SK-N-SH (cell line): ENCODE data around the gene PRDX1. TPM values are rescaled to one million over a fixed set of nuclear protein-coding genes. Genes with fewer than 3 reads are reported as not detected.
A peak's percentile ranks its signal among the peaks of the same experiment; 100 is the strongest.
"Not testable (repeated sequence)": the region's sequence is repeated elsewhere in the genome, so short reads cannot be mapped to it uniquely, and the experiment has no call there.

ENCODE experiments used
- CTCF ChIA-PET: fragments of 300-600, 350-600 bp; formaldehyde crosslinking; extraction: SDS; loops from one replicate; lab custom pipeline; 2021; lab: Yijun Ruan, JAX
- POLR2A ChIA-PET: fragments of 350-600 bp; sonication (Branson Sonifier 250); formaldehyde crosslinking; extraction: SDS; loops from one replicate; lab custom pipeline; 2020; ENCODE audit warnings: antibody characterized with exemption, inconsistent platforms; lab: Yijun Ruan, JAX
- DNase-seq: peaks from one replicate; pipeline ENCODE4 v3.0.0; 2012
- H2AFZ ChIP-seq: fragments of 200-600 bp; sonication (generic); 2 replicates; pipeline ENCODE4 v1.8.1; 2016; ENCODE audit warnings: antibody characterized with exemption, mild to moderate bottlenecking, low read depth
- H3F3A ChIP-seq: fragments of 200-600 bp; sonication (generic); replicated peaks from 2 replicates; pipeline ENCODE3; 2016; ENCODE audit warnings: antibody characterized with exemption, mild to moderate bottlenecking; ENCODE audit not compliant: insufficient read depth
- H3K27ac ChIP-seq, 2 experiments: fragments of 200-500 bp in 1 of 2; fragments of 200-600 bp in 1 of 2; sonication (Bioruptor generic) in 1 of 2; sonication (generic), shearing (Covaris generic) in 1 of 2; 2 replicates each; pipeline versions ENCODE4 v1.5.1 to v1.6.1; 2014 to 2016; ENCODE audit warnings: low read depth in 2 of 2, inconsistent platforms in 1 of 2, low read length in 1 of 2, mild to moderate bottlenecking in 1 of 2, mixed read lengths in 1 of 2
- H3K27me3 ChIP-seq: fragments of 200-600 bp; sonication (generic), shearing (Covaris generic); 2 replicates; pipeline ENCODE4 v1.6.1; 2016; ENCODE audit warnings: mixed run types; ENCODE audit not compliant: insufficient read depth
- H3K36me3 ChIP-seq, 2 experiments: fragments of 200-500 bp in 1 of 2; fragments of 200-600 bp in 1 of 2; sonication (Bioruptor generic) in 1 of 2; sonication (generic) in 1 of 2; replicated peaks in 1 of 2; 2 replicates each; pipeline versions ENCODE3 to v1.5.1; 2014 to 2016; ENCODE audit warnings: low read length in 1 of 2, mild to moderate bottlenecking in 1 of 2; ENCODE audit not compliant: insufficient read depth in 2 of 2, control insufficient read depth in 1 of 2
- H3K4me1 ChIP-seq, 2 experiments: fragments of 200-500 bp in 1 of 2; fragments of 200-600 bp in 1 of 2; sonication (Bioruptor generic) in 1 of 2; sonication (generic), shearing (Covaris generic) in 1 of 2; 2 replicates each; pipeline versions ENCODE4 v1.5.1 to v1.6.1; 2014 to 2016; ENCODE audit warnings: low read depth in 1 of 2, low read length in 1 of 2, mixed run types in 1 of 2; ENCODE audit not compliant: insufficient read depth in 2 of 2, control insufficient read depth in 1 of 2
- H3K4me2 ChIP-seq: fragments of 200-600 bp; sonication (generic), shearing (Covaris generic); 2 replicates; pipeline ENCODE4 v1.6.1; 2017; ENCODE audit warnings: mixed run types
- H3K4me3 ChIP-seq, 2 experiments: fragments of 200-500 bp in 1 of 2; fragments of 200-600 bp in 1 of 2; sonication (Bioruptor generic) in 1 of 2; sonication (generic), shearing (Covaris generic) in 1 of 2; 2 replicates each; pipeline versions ENCODE4 v1.5.1 to v1.8.1; 2014 to 2016; ENCODE audit warnings: low read depth in 2 of 2, inconsistent platforms in 1 of 2, low read length in 1 of 2, mild to moderate bottlenecking in 1 of 2, mixed read lengths in 1 of 2, moderate library complexity in 1 of 2
- H3K79me2 ChIP-seq: fragments of 200-600 bp; sonication (generic); 2 replicates; pipeline ENCODE4 v1.8.1; 2017; ENCODE audit warnings: mild to moderate bottlenecking; ENCODE audit not compliant: insufficient read depth
- H3K9ac ChIP-seq: fragments of 200-600 bp; sonication (generic); 2 replicates; pipeline ENCODE4 v1.6.1; 2017; ENCODE audit warnings: mixed run types
- H3K9me2 ChIP-seq: fragments of 200-600 bp; sonication (generic); 2 replicates; pipeline ENCODE4 v1.6.1; 2017; ENCODE audit warnings: mixed run types
- H3K9me3 ChIP-seq: fragments of 200-600 bp; sonication (generic); 2 replicates; pipeline ENCODE4 v1.6.1; 2017; ENCODE audit warnings: mixed run types, mild to moderate bottlenecking, moderate library complexity
- H4K20me1 ChIP-seq: fragments of 200-600 bp; sonication (generic); 2 replicates; pipeline ENCODE4 v1.6.1; 2017; ENCODE audit warnings: mild to moderate bottlenecking, mixed run types; ENCODE audit not compliant: insufficient read depth
- CHD2 ChIP-seq: fragments of 150-350 bp; IDR thresholded peaks from 2 replicates; pipeline ENCODE4 v1.6.1; 2018; ENCODE audit warnings: low read length; ENCODE audit not compliant: partially characterized antibody
- EP300 ChIP-seq, 2 experiments: IDR thresholded peaks; 2 replicates each; pipeline versions ENCODE4 v1.4.0 to v1.6.1; 2012; ENCODE audit warnings: borderline replicate concordance in 1 of 2, low read depth in 1 of 2, low read length in 1 of 2
- FOSL2 ChIP-seq: IDR thresholded peaks from 2 replicates; pipeline ENCODE4 v1.4.0; 2012; ENCODE audit warnings: low read depth, mild to moderate bottlenecking, moderate library complexity, borderline replicate concordance
- FOXJ3 ChIP-seq: sonication (generic); formaldehyde crosslinking; IDR thresholded peaks from 2 replicates; pipeline ENCODE4 v1.5.1; 2020; ENCODE audit warnings: mild to moderate bottlenecking, missing genetic modification reagents
- FOXM1 ChIP-seq: IDR thresholded peaks from 2 replicates; pipeline ENCODE4 v1.4.0; 2012; ENCODE audit warnings: low read depth, mild to moderate bottlenecking
- GABPA ChIP-seq: IDR thresholded peaks from 2 replicates; pipeline ENCODE4 v1.4.0; 2012; ENCODE audit warnings: low read depth, mild to moderate bottlenecking
- MEF2A ChIP-seq: IDR thresholded peaks from 2 replicates; pipeline ENCODE4 v1.4.0; 2012; ENCODE audit warnings: low read depth, borderline replicate concordance
- RAD21 ChIP-seq: IDR thresholded peaks from 2 replicates; pipeline ENCODE4 v1.6.1; 2012; ENCODE audit warnings: mild to moderate bottlenecking, low read length
- RCOR1 ChIP-seq: fragments of 150-350 bp; IDR thresholded peaks from 2 replicates; pipeline ENCODE4 v1.6.1; 2017; ENCODE audit warnings: antibody characterized with exemption, low read length
- TAF1 ChIP-seq: IDR thresholded peaks from 2 replicates; pipeline ENCODE4 v1.6.1; 2012; ENCODE audit warnings: low read depth, mild to moderate bottlenecking, low read length, moderate library complexity, borderline replicate concordance
- TCF12 ChIP-seq: IDR thresholded peaks from 2 replicates; pipeline ENCODE4 v1.4.0; 2012
- USF2 ChIP-seq: fragments of 150-350 bp; IDR thresholded peaks from 2 replicates; pipeline ENCODE4 v1.6.1; 2017; ENCODE audit warnings: antibody characterized with exemption, low read length, low read depth, borderline replicate concordance
- WGBS: methylation state at CpG from one replicate; pipeline ENCODE4 v1.1.6; 2017; ENCODE audit warnings: low lambda C conversion rate; 5-methylcytosine and 5-hydroxymethylcytosine counted together
- polyA plus RNA-seq, 3 experiments: library from polyadenylated mRNA; depleted of rRNA; stranded (reverse); fragments of >200 nt; gene quantifications; 2 replicates each; pipeline ENCODE4 v1.2.3, GENCODE V29; 2012
- TF ChIP-seq, protein P1 (sequence below): IDR thresholded peaks from 2 replicates; pipeline ENCODE4 v1.6.1; 2012; ENCODE audit warnings: mild to moderate bottlenecking, low read depth, low read length, moderate library complexity

PRDX1 gene
- polyA plus RNA-seq, 1 of the 3 experiments (the other 2 are of a cell fraction), result 467 TPM

DNA sequence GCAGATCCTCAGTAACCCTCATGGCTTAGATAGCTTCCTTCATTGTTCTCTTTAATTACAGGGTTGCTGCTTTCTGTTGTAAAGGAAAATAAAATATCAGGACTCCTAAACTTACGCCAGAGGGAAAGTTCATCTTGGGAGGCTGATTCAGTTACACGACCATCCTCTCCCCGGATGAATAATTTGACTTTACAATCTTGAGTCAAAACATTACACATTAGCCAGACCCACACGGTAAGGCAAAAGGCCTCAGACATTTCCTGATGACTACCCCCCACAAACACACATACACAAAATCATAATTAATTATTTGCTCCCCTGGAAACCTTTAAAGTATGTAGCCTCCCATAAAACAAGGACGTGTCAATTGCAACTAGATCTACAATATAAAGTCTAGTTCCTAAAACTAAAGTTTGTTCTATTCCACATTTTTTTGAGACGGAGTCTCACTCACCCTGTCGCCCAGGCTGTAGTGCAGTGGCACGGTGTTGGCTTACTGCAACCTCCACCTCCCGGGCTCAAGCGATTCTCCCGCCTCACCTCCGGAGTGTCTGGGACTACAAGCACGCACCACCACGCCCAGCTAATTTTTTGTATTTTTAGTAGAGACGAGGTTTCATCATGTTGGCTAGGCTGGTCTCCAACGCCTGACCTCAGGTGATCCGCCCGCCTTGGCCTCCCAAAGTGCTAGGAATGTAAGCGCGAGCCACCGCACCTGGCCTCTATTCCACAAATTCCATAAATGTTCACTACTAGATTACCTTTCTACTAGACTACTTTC lies 830 bp upstream of the PRDX1 start:
- TF ChIP-seq RCOR1 (no peak), USF2 (no peak), MEF2A (no peak), CHD2 (no peak), EP300 (IDR thresholded peaks at IDR 0.05; ENCODE audit: borderline replicate concordance in 1 of 2, low read depth in 1 of 2, low read length in 1 of 2) (no peak), RAD21 (no peak), GABPA (no peak), TCF12 (no peak), FOXM1 (no peak), FOXJ3 (no peak), TAF1 (no peak), FOSL2 (no peak)
- TF ChIP-seq, protein P1, sequence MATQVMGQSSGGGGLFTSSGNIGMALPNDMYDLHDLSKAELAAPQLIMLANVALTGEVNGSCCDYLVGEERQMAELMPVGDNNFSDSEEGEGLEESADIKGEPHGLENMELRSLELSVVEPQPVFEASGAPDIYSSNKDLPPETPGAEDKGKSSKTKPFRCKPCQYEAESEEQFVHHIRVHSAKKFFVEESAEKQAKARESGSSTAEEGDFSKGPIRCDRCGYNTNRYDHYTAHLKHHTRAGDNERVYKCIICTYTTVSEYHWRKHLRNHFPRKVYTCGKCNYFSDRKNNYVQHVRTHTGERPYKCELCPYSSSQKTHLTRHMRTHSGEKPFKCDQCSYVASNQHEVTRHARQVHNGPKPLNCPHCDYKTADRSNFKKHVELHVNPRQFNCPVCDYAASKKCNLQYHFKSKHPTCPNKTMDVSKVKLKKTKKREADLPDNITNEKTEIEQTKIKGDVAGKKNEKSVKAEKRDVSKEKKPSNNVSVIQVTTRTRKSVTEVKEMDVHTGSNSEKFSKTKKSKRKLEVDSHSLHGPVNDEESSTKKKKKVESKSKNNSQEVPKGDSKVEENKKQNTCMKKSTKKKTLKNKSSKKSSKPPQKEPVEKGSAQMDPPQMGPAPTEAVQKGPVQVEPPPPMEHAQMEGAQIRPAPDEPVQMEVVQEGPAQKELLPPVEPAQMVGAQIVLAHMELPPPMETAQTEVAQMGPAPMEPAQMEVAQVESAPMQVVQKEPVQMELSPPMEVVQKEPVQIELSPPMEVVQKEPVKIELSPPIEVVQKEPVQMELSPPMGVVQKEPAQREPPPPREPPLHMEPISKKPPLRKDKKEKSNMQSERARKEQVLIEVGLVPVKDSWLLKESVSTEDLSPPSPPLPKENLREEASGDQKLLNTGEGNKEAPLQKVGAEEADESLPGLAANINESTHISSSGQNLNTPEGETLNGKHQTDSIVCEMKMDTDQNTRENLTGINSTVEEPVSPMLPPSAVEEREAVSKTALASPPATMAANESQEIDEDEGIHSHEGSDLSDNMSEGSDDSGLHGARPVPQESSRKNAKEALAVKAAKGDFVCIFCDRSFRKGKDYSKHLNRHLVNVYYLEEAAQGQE, result no peak
- H3K9ac ChIP-seq, result peak overlapping the region; percentile 95
- H3K4me2 ChIP-seq, result peak overlapping the region; percentile 64
- peaks cover 0 to 16% of the 10 kb centered on the region in 2 experiments for H3K36me3 ChIP-seq
- peak overlapping the region; percentile 75 to 91 for H3K4me3 ChIP-seq
- no peaks in the 10 kb centered on the region for H3K27me3 ChIP-seq
- H3K9me2 ChIP-seq, result no peaks in the 10 kb centered on the region
- H3K4me1 ChIP-seq, result peaks cover 6 to 15% of the 10 kb centered on the region in 2 experiments; a peak in 3 of 4 replicates
- DNase-seq, result no peak
- peak overlapping the region; percentile 76 for H2AFZ ChIP-seq
- WGBS, result 74% methylated on average over 21 of the region's 21 CpGs
- ChIA-PET POLR2A (interaction anchor here (0.6 to 2.9 kb wide), 25 partner anchors 8 to 511 kb away, joined by 3 to 47 read pairs (median 7); partner anchors contain the start of genes AKR1A1, CCDC163, HECTD3 and MAST2), CTCF (interaction anchor here (1.1 to 2.3 kb wide), 8 partner anchors 10 to 219 kb away, joined by 3 to 13 read pairs (median 4); partner anchors contain the start of gene AKR1A1)
- H3K79me2 ChIP-seq, result peaks cover 41% of the 10 kb centered on the region
- H3K9me3 ChIP-seq, result no peaks in the 10 kb centered on the region
- peak overlapping the region; percentile 92 for H3K27ac ChIP-seq
- H4K20me1 ChIP-seq, result peaks cover 21% of the 10 kb centered on the region
- peaks cover 8% of the 10 kb centered on the region for H3F3A ChIP-seq

- not testable (repeated sequence) for H3F3A ChIP-seq, H3K9me2 ChIP-seq, H3K27me3 ChIP-seq, H2AFZ ChIP-seq, H3K9me3 ChIP-seq, DNase-seq, H3K27ac ChIP-seq
- ChIA-PET POLR2A (interaction anchor here (2.9 kb wide), 1 partner anchor 31 kb away, joined by 47 read pairs; the partner anchor contains the start of gene AKR1A1), CTCF (interaction anchor here (1.1 to 3.6 kb wide), 3 partner anchors 10 to 50 kb away, joined by 3 to 18 read pairs (median 3); no protein-coding TSS in a partner anchor)
- Histone ChIP-seq H3K9ac (peak overlapping the region; percentile 2; the same call in 1 of the 2 replicates), H3K79me2 (peaks cover 69% of the 10 kb centered on the region), H3K36me3 (peaks cover 23 to 41% of the 10 kb centered on the region in 2 experiments), H3K4me2 (peak overlapping the region; percentile 90), H4K20me1 (peaks cover 39% of the 10 kb centered on the region), H3K4me1 (peaks cover 6 to 15% of the 10 kb centered on the region in 2 experiments; a peak in 3 of 4 replicates), H3K4me3 (peak overlapping the region in 1 of 2 experiments; percentile 91; a peak in 2 of 4 replicates)
- 69% methylated on average over 16 of the region's 16 CpGs for WGBS
Observed at GRCh38 chr1:45519774-45520173, 1.9 kb downstream of the PRDX1 start.
